Tibial nerve (tissue), 4 donors: ENCODE data around the gene C18orf63. TPM values are rescaled to one million over a fixed set of nuclear protein-coding genes. Genes with fewer than 3 reads are reported as not detected.

Source experiments
- DNase-seq, 2 donors: peaks; one replicate each; pipeline ENCODE4 v3.0.0-alpha.2; 2019; ENCODE audit warnings: low spot score in 2 of 2
- H3K27ac ChIP-seq, 4 donors: fragments of 200-600 bp; sonication (generic) in 3 of 4; one replicate each; pipeline ENCODE4 v1.5.1; 2017 to 2019; ENCODE audit warnings: mild to moderate bottlenecking in 1 of 4
- H3K27me3 ChIP-seq, 2 donors: fragments of 200-600 bp; sonication (generic) in 1 of 2; one replicate each; pipeline versions ENCODE4 v1.5.1 to v1.6.0; 2017 to 2019
- H3K36me3 ChIP-seq, 3 donors: fragments of 200-600 bp; sonication (generic); one replicate each; pipeline ENCODE4 v1.5.1; 2018 to 2019
- H3K4me1 ChIP-seq, 4 donors: fragments of 200-600 bp; sonication (generic) in 3 of 4; one replicate each; pipeline ENCODE4 v1.5.1; 2017 to 2019
- H3K4me3 ChIP-seq, 4 donors: fragments of 200-600 bp; sonication (generic) in 3 of 4; one replicate each; pipeline ENCODE4 v1.5.1; 2017 to 2019; ENCODE audit warnings: mild to moderate bottlenecking in 1 of 4, moderate library complexity in 1 of 4
- H3K9me3 ChIP-seq, 4 donors: fragments of 200-600 bp; sonication (generic) in 3 of 4; one replicate each; pipeline ENCODE4 v1.5.1; 2017 to 2019
- EP300 ChIP-seq, 2 donors: sonication (generic); formaldehyde crosslinking; IDR thresholded peaks; one replicate each; pipeline ENCODE4 v1.6.1; 2017; ENCODE audit warnings: antibody characterized with exemption in 2 of 2, mild to moderate bottlenecking in 1 of 2
- POLR2A ChIP-seq, 2 donors: fragments of 450-650 bp; IDR thresholded peaks; one replicate each; pipeline ENCODE4 v1.6.1; 2017; ENCODE audit warnings: antibody characterized with exemption in 2 of 2, mild to moderate bottlenecking in 2 of 2, moderate library complexity in 2 of 2
- WGBS, 2 donors: methylation state at CpG; one replicate each; pipeline ENCODE4 v1.1.5; 2018; 5-methylcytosine and 5-hydroxymethylcytosine counted together
- total RNA-seq, 4 donors: library from RNA; depleted of rRNA; stranded (reverse); fragments of >200 nt; gene quantifications; one replicate each; pipeline ENCODE4 v1.1.0, GENCODE V29; 2016
- TF ChIP-seq, protein P1 (sequence below), 5 experiments: fragments of 200-600 bp in 3 of 5; fragments of 450-650 bp in 2 of 5; sonication (generic) in 3 of 5; IDR thresholded peaks; one replicate each; pipeline ENCODE4 v1.5.1; 2016 to 2019; ENCODE audit warnings: antibody characterized with exemption in 5 of 5, mild to moderate bottlenecking in 3 of 5, moderate library complexity in 2 of 5

Gene C18orf63
- total RNA-seq, 4 donors from 2014 or later: not detected

DNA sequence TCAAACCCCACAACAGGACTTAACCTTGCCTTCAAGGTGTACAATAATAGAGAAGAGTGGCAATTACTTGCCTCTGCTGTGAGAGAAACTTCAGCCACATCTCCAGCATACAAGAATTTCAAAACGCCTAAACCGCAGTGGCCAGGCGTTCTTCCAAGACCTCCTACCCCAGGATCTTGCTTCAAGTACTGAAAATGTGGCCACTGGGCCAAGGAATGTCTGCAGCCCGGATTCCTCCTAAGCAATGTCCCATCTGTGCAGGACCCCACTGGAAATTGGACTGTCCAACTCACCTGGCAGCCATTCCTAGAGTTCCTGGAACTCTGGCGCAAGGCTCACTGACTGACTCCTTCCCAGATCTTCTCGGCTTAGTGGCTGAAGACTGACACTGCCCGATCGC is 21.1 kb upstream of the C18orf63 start:
- Histone ChIP-seq H3K36me3 (no peaks in the 10 kb centered on the region), H3K4me3 (no peak overlapping the region), H3K27me3 (no peaks in the 10 kb centered on the region), H3K27ac (no peak overlapping the region), H3K9me3 (no peaks in the 10 kb centered on the region), H3K4me1 (peaks cover 0 to 24% (median 10%) of the 10 kb centered on the region in 4 donors)
- 89 to 93% methylated on average over 8 of the region's 8 CpGs for WGBS, 2 donors
- TF ChIP-seq EP300 (IDR thresholded peaks at IDR 0.05) (no peak), POLR2A (IDR thresholded peaks at IDR 0.05) (no peak)
- TF ChIP-seq, protein P1, sequence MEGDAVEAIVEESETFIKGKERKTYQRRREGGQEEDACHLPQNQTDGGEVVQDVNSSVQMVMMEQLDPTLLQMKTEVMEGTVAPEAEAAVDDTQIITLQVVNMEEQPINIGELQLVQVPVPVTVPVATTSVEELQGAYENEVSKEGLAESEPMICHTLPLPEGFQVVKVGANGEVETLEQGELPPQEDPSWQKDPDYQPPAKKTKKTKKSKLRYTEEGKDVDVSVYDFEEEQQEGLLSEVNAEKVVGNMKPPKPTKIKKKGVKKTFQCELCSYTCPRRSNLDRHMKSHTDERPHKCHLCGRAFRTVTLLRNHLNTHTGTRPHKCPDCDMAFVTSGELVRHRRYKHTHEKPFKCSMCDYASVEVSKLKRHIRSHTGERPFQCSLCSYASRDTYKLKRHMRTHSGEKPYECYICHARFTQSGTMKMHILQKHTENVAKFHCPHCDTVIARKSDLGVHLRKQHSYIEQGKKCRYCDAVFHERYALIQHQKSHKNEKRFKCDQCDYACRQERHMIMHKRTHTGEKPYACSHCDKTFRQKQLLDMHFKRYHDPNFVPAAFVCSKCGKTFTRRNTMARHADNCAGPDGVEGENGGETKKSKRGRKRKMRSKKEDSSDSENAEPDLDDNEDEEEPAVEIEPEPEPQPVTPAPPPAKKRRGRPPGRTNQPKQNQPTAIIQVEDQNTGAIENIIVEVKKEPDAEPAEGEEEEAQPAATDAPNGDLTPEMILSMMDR (IDR thresholded peaks at IDR 0.05): no peak
- DNase-seq: no peak

DNA sequence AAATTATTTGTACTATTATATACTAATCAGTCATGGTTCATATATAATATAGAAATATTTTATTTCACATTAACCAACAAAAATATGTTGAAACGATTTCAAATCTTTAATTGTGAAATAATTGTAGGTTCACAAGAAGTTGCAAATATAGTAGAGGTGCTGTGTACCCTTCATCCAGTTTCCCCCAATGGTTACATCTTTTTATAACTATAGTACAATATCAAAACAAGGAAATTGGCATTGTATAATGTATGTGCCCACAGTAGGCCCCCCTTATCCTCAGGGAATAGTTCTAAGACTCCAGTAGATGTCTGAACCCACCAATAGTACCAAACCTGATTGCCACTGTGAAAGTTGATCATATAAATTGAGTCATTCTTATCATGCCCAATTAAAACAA is 16.5 kb upstream of the C18orf63 start:
- Histone ChIP-seq H3K36me3 (no peaks in the 10 kb centered on the region), H3K27me3 (no peaks in the 10 kb centered on the region), H3K4me1 (no peaks in the 10 kb centered on the region), H3K9me3 (no peaks in the 10 kb centered on the region), H3K4me3 (no peak overlapping the region), H3K27ac (no peak overlapping the region)
- DNase-seq: no peak
- WGBS, 2 donors: 83 to 92% methylated on average over 1 of the region's 1 CpG
- TF ChIP-seq POLR2A (IDR thresholded peaks at IDR 0.05) (no peak), EP300 (IDR thresholded peaks at IDR 0.05) (no peak)
- TF ChIP-seq, protein P1 (IDR thresholded peaks at IDR 0.05): no peak

DNA sequence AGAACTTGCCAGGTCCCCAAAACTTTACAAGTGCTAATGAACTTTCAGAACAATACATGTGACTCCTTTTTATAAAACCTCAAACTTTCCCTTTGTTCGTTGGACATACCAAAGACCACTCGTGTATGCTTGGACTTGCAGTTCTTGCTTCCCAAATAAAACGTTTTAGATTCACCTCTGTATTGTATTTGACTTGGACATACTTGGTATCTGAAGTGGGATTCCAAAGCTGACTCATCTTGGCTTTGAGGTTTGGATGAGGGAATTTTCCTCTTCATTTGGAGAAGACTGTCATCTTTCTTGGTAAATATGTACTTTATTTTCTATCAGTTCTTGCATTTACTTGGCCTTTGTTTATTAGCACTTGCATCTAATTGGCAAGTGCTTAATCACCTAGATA is 15.9 kb upstream of the C18orf63 start:
- TF ChIP-seq POLR2A (IDR thresholded peaks at IDR 0.05): no peak
- TF ChIP-seq, protein P1 (IDR thresholded peaks at IDR 0.05): no peak
- TF ChIP-seq EP300 (IDR thresholded peaks at IDR 0.05): no peak
- Histone ChIP-seq H3K27ac (no peak overlapping the region), H3K9me3 (no peaks in the 10 kb centered on the region), H3K4me1 (no peaks in the 10 kb centered on the region), H3K27me3 (no peaks in the 10 kb centered on the region), H3K4me3 (no peak overlapping the region), H3K36me3 (no peaks in the 10 kb centered on the region)
- no peak for DNase-seq
- WGBS, 2 donors: 71 to 81% methylated on average over 3 of the region's 3 CpGs

DNA sequence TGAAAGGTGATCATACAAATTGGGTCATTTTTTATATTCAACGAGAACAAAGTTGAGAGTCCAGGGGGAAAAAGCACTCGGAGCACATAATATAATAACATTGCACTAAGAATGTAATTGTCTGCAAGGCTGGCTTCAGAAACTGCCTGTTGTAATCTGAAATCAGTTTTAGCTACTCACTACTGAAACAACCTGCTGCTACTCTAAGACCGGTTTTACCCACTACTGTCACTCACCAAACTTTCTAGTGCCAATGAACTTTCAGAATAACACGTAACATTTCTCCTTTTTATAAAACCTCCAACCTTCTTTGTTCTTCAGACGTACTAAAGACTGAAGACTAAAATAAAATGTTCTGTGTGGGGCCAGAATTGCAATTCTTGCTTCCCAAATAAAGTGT is 12.3 kb upstream of the C18orf63 start:
- Histone ChIP-seq H3K36me3 (no peaks in the 10 kb centered on the region), H3K4me1 (no peaks in the 10 kb centered on the region), H3K27ac (no peak overlapping the region), H3K4me3 (no peak overlapping the region), H3K9me3 (no peaks in the 10 kb centered on the region), H3K27me3 (no peaks in the 10 kb centered on the region)
- no peak for DNase-seq
- 62 to 84% methylated on average over 5 of the region's 5 CpGs for WGBS, 2 donors
- TF ChIP-seq POLR2A (IDR thresholded peaks at IDR 0.05) (no peak), EP300 (IDR thresholded peaks at IDR 0.05) (no peak)

DNA sequence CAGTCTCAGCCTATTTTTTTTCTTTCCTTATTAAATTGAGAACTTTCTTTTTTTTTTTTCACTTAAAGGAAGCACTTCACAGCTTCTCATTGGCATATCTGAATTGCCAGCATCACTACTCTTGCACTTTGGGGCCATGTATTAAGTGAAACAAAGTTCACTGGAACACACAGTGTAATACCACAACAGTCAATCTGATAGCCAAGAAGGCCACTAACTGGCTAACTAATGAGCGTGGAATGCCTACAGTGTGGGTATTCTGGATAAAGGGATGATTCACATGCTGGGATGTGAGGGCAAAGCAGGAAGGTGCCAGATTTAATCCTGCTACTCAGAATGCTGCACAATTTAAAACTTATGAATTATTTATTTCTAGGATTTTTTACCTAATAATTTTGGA is 11.7 kb upstream of the C18orf63 start:
- DNase-seq: no peak
- no peak overlapping the region for H3K4me3 ChIP-seq
- TF ChIP-seq, protein P1 (IDR thresholded peaks at IDR 0.05): no peak
- no peak for TF ChIP-seq EP300 (IDR thresholded peaks at IDR 0.05)
- no peak for TF ChIP-seq POLR2A (IDR thresholded peaks at IDR 0.05)
- 59 to 76% methylated on average over 1 of the region's 1 CpG for WGBS, 2 donors
- H3K27me3 ChIP-seq: no peaks in the 10 kb centered on the region
- H3K36me3 ChIP-seq: no peaks in the 10 kb centered on the region
- no peaks in the 10 kb centered on the region for H3K4me1 ChIP-seq
- no peaks in the 10 kb centered on the region for H3K9me3 ChIP-seq
- no peak overlapping the region for H3K27ac ChIP-seq

DNA sequence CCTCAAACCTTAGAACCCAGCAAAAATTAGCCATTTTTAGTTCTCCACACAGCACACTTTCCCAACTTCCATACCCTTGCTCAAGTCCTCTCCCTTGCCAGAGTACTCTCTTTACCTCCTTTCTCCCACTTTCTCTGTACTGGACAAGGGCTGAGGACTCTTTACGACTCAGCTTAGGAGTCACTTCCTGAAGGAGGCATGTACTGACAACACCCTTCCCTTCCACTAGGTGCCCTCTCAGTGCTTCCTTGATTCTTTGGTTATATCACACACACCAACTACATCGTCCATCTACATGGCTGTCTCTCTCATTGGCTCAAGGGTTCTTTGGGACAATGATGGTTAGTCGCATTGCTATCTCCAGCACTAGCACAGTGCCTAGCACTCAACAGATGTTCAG is 5.2 kb upstream of the C18orf63 start:
- Histone ChIP-seq H3K27me3 (no peaks in the 10 kb centered on the region), H3K27ac (no peak overlapping the region), H3K9me3 (no peaks in the 10 kb centered on the region), H3K36me3 (no peaks in the 10 kb centered on the region), H3K4me1 (no peaks in the 10 kb centered on the region), H3K4me3 (no peak overlapping the region)
- no peak for DNase-seq
- TF ChIP-seq, protein P1 (IDR thresholded peaks at IDR 0.05): peak in 1 of 5 experiments; percentile 18
- TF ChIP-seq EP300 (IDR thresholded peaks at IDR 0.05) (no peak), POLR2A (IDR thresholded peaks at IDR 0.05) (no peak)
- WGBS, 2 donors: 46 to 59% methylated on average over 3 of the region's 3 CpGs
